Natural killer cell treated with Interleukin-12 subunit alpha and Interleukin-12 subunit beta and Interleukin-15 and Interleukin-18, amount 100 ng/mL, for 72 hours (primary cell): Measurements from ENCODE around the gene ADRA2C. TPM values are rescaled to one million over a fixed set of nuclear protein-coding genes. Genes with fewer than 3 reads are reported as not detected.
"Not testable (repeated sequence)": the region's sequence is repeated elsewhere in the genome, so short reads cannot be mapped to it uniquely, and the experiment has no call there.

Source experiments
- ATAC-seq, 2 donors: fragments of 150-1000 bp; cut with Tn5 transposase in 1 of 2; sonication (Bioruptor Pico), chemical (Tn5 transposase) in 1 of 2; 2 replicates each; pipeline ENCODE4 v1.10.0; 2021
- DNase-seq: peaks from one replicate; pipeline ENCODE4 v3.0.0; 2022; ENCODE audit warnings: low spot score
- H3K27ac Mint-ChIP-seq, 2 donors: 1 replicate in 1 of 2; 2 replicates in 1 of 2; pipeline ENCODE4 v1.8.0; 2022; ENCODE audit warnings: mixed read lengths in 2 of 2, mild to moderate bottlenecking in 1 of 2, moderate library complexity in 1 of 2
- H3K27me3 Mint-ChIP-seq, 2 donors: 1 replicate in 1 of 2; 2 replicates in 1 of 2; pipeline ENCODE4 v1.8.0; 2022; ENCODE audit warnings: mixed read lengths in 2 of 2
- H3K36me3 Mint-ChIP-seq: one replicate; pipeline ENCODE4 v1.8.0; 2022; ENCODE audit warnings: mixed read lengths
- H3K4me1 Mint-ChIP-seq, 2 donors: 1 replicate in 1 of 2; 2 replicates in 1 of 2; pipeline ENCODE4 v1.8.0; 2022; ENCODE audit warnings: low read depth in 2 of 2, mixed read lengths in 2 of 2, mild to moderate bottlenecking in 1 of 2
- H3K4me3 Mint-ChIP-seq: one replicate; pipeline ENCODE4 v1.8.0; 2022; ENCODE audit warnings: mixed read lengths
- H3K9me3 Mint-ChIP-seq: 2 replicates; pipeline ENCODE4 v1.8.0; 2022; ENCODE audit warnings: mixed read lengths
- total RNA-seq, 2 donors: library from RNA; stranded (reverse); gene quantifications; one replicate each; pipeline ENCODE4 v1.2.3, GENCODE V29; 2022

ADRA2C gene
- total RNA-seq, 2 donors from 2014 or later: not detected

- Mint-ChIP-seq H3K9me3 (no peaks in the 10 kb centered on the region), H3K27me3 (peaks cover 4 to 8% of the 10 kb centered on the region in 2 donors), H3K4me1 (no peaks in the 10 kb centered on the region), H3K36me3 (no peaks in the 10 kb centered on the region), H3K4me3 (no peak overlapping the region), H3K27ac (no peak overlapping the region)
- ATAC-seq: no peak
- DNase-seq: no peak
Measured at GRCh38 chr4:3814053-3814570, 47.9 kb downstream of the ADRA2C start.

GRCh38 chr4:3814838-3815237, 48.7 kb downstream of the ADRA2C start:
- DNase-seq, H3K27ac Mint-ChIP-seq, H3K27me3 Mint-ChIP-seq, H3K4me1 Mint-ChIP-seq, H3K9me3 Mint-ChIP-seq, H3K36me3 Mint-ChIP-seq, H3K4me3 Mint-ChIP-seq: not testable (repeated sequence)
- peak in 1 of 2 donors; percentile 34 for ATAC-seq

- no peak for DNase-seq
- Mint-ChIP-seq H3K27ac (no peak overlapping the region), H3K36me3 (no peaks in the 10 kb centered on the region), H3K4me1 (no peaks in the 10 kb centered on the region), H3K27me3 (peaks cover 5 to 12% of the 10 kb centered on the region in 2 donors), H3K4me3 (no peak overlapping the region), H3K9me3 (no peaks in the 10 kb centered on the region)
- ATAC-seq: no peak
Measured at GRCh38 chr4:3816256-3816825, 50.2 kb downstream of the ADRA2C start.

GRCh38 chr4:3816983-3817960, 51.1 kb downstream of the ADRA2C start:
- Mint-ChIP-seq H3K4me3 (no peak overlapping the region), H3K9me3 (no peaks in the 10 kb centered on the region), H3K36me3 (no peaks in the 10 kb centered on the region), H3K27me3 (peaks cover 6 to 15% of the 10 kb centered on the region in 2 donors), H3K27ac (no peak overlapping the region), H3K4me1 (no peaks in the 10 kb centered on the region)
- ATAC-seq (no peak), DNase-seq (no peak)

Other genes with a start within 250 kb of the ADRA2C start
- gene LRPAP1, start 234.0 kb upstream of the ADRA2C start, total RNA-seq: 100 to 1,000 TPM; 101 to 118 TPM